ENCODE measurements around the gene NR4A1. TPM values are rescaled to one million over a fixed set of nuclear protein-coding genes. Genes with fewer than 3 reads are reported as not detected.

NR4A1 gene
- polyA plus RNA-seq, 1 of the 3 experiments (the other 2 are of a cell fraction), result 120 TPM

DNA sequence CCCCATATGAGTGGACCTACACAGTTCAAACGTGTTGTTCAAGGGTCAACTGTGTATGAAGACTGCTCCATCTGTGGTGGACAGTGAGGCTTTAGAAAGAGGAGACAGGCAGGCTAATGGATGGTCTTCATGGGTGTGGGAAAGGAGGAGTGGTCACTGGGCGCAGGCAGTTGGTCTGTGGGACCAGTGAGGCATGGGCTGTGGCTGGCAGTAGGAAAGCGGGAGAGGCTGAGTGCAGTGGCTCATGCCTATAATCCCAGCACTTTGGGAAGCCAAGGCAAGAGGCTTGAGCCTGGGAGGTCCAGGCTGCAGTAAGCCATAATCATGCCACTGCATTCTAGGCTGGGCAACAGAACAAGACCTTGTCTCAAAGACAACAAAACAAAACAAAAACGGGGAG, 2.0 kb upstream of the NR4A1 start:
- ChIA-PET CTCF (interaction anchor here (6.8 kb wide), 1 partner anchor 24 kb away, joined by 76 read pairs; no protein-coding TSS in a partner anchor), POLR2A (no interaction called here)
- Histone ChIP-seq H3K79me2 (ENCODE audit: insufficient read depth) (no peaks in the 10 kb centered on the region), H4K20me1 (ENCODE audit: insufficient read depth) (peaks cover 14% of the 10 kb centered on the region), H3F3A (replicated peaks; ENCODE audit: insufficient read depth) (peaks cover 8% of the 10 kb centered on the region), H3K4me3 (ENCODE audit: low read depth in 2 of 2, low read length in 1 of 2) (no peak overlapping the region), H3K4me1 (ENCODE audit: control insufficient read depth in 1 of 2, insufficient read depth in 2 of 2, low read depth in 1 of 2, low read length in 1 of 2) (peaks cover 8 to 12% of the 10 kb centered on the region in 2 experiments; a peak in 2 of 4 replicates), H2AFZ (ENCODE audit: low read depth) (no peak overlapping the region), H3K4me2 (no peak overlapping the region), H3K27me3 (ENCODE audit: insufficient read depth) (no peaks in the 10 kb centered on the region), H3K9ac (no peak overlapping the region), H3K9me2 (no peaks in the 10 kb centered on the region), H3K36me3 (replicated peaks in 1 of 2; ENCODE audit: control insufficient read depth in 1 of 2, insufficient read depth in 2 of 2, low read length in 1 of 2) (no peaks in the 10 kb centered on the region), H3K27ac (ENCODE audit: low read depth in 2 of 2, low read length in 1 of 2) (no peak overlapping the region), H3K9me3 (no peaks in the 10 kb centered on the region)
- no peak for TF ChIP-seq MXI1 (IDR thresholded peaks at IDR 0.05; ENCODE audit: low read depth, low read length)
- TF ChIP-seq, protein P1, sequence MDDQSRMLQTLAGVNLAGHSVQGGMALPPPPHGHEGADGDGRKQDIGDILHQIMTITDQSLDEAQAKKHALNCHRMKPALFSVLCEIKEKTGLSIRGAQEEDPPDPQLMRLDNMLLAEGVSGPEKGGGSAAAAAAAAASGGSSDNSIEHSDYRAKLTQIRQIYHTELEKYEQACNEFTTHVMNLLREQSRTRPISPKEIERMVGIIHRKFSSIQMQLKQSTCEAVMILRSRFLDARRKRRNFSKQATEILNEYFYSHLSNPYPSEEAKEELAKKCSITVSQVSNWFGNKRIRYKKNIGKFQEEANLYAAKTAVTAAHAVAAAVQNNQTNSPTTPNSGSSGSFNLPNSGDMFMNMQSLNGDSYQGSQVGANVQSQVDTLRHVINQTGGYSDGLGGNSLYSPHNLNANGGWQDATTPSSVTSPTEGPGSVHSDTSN (IDR thresholded peaks at IDR 0.05), result no peak
- TF ChIP-seq NRF1 (IDR thresholded peaks at IDR 0.05; ENCODE audit: low read depth, low read length), result no peak
- TF ChIP-seq RAD21 (IDR thresholded peaks at IDR 0.05; ENCODE audit: low read length), result no peak
- no peak for TF ChIP-seq GABPA (IDR thresholded peaks at IDR 0.05; ENCODE audit: low read depth)
- TF ChIP-seq, protein P2, sequence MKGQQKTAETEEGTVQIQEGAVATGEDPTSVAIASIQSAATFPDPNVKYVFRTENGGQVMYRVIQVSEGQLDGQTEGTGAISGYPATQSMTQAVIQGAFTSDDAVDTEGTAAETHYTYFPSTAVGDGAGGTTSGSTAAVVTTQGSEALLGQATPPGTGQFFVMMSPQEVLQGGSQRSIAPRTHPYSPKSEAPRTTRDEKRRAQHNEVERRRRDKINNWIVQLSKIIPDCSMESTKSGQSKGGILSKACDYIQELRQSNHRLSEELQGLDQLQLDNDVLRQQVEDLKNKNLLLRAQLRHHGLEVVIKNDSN (IDR thresholded peaks at IDR 0.05; ENCODE audit: borderline replicate concordance, low read depth), result no peak
- no peak for TF ChIP-seq FOSL2 (IDR thresholded peaks at IDR 0.05; ENCODE audit: borderline replicate concordance, low read depth)
- TF ChIP-seq, protein P3, sequence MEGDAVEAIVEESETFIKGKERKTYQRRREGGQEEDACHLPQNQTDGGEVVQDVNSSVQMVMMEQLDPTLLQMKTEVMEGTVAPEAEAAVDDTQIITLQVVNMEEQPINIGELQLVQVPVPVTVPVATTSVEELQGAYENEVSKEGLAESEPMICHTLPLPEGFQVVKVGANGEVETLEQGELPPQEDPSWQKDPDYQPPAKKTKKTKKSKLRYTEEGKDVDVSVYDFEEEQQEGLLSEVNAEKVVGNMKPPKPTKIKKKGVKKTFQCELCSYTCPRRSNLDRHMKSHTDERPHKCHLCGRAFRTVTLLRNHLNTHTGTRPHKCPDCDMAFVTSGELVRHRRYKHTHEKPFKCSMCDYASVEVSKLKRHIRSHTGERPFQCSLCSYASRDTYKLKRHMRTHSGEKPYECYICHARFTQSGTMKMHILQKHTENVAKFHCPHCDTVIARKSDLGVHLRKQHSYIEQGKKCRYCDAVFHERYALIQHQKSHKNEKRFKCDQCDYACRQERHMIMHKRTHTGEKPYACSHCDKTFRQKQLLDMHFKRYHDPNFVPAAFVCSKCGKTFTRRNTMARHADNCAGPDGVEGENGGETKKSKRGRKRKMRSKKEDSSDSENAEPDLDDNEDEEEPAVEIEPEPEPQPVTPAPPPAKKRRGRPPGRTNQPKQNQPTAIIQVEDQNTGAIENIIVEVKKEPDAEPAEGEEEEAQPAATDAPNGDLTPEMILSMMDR (IDR thresholded peaks at IDR 0.05), result no peak
- no peak for TF ChIP-seq MEF2A (IDR thresholded peaks at IDR 0.05; ENCODE audit: borderline replicate concordance, low read depth)
- TF ChIP-seq RCOR1 (IDR thresholded peaks at IDR 0.05; ENCODE audit: low read length), result no peak
- no peak for TF ChIP-seq CHD2 (IDR thresholded peaks at IDR 0.05; ENCODE audit: low read length, partially characterized antibody)
- no peak for TF ChIP-seq NFIC (IDR thresholded peaks at IDR 0.05; ENCODE audit: borderline replicate concordance)
- no peak for TF ChIP-seq TEAD4 (IDR thresholded peaks at IDR 0.05; ENCODE audit: borderline replicate concordance, insufficient read depth)
- TF ChIP-seq, protein P4, sequence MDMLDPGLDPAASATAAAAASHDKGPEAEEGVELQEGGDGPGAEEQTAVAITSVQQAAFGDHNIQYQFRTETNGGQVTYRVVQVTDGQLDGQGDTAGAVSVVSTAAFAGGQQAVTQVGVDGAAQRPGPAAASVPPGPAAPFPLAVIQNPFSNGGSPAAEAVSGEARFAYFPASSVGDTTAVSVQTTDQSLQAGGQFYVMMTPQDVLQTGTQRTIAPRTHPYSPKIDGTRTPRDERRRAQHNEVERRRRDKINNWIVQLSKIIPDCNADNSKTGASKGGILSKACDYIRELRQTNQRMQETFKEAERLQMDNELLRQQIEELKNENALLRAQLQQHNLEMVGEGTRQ (IDR thresholded peaks at IDR 0.05; ENCODE audit: borderline replicate concordance, low read depth, low read length), result no peak
- TF ChIP-seq, protein P5, sequence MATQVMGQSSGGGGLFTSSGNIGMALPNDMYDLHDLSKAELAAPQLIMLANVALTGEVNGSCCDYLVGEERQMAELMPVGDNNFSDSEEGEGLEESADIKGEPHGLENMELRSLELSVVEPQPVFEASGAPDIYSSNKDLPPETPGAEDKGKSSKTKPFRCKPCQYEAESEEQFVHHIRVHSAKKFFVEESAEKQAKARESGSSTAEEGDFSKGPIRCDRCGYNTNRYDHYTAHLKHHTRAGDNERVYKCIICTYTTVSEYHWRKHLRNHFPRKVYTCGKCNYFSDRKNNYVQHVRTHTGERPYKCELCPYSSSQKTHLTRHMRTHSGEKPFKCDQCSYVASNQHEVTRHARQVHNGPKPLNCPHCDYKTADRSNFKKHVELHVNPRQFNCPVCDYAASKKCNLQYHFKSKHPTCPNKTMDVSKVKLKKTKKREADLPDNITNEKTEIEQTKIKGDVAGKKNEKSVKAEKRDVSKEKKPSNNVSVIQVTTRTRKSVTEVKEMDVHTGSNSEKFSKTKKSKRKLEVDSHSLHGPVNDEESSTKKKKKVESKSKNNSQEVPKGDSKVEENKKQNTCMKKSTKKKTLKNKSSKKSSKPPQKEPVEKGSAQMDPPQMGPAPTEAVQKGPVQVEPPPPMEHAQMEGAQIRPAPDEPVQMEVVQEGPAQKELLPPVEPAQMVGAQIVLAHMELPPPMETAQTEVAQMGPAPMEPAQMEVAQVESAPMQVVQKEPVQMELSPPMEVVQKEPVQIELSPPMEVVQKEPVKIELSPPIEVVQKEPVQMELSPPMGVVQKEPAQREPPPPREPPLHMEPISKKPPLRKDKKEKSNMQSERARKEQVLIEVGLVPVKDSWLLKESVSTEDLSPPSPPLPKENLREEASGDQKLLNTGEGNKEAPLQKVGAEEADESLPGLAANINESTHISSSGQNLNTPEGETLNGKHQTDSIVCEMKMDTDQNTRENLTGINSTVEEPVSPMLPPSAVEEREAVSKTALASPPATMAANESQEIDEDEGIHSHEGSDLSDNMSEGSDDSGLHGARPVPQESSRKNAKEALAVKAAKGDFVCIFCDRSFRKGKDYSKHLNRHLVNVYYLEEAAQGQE (IDR thresholded peaks at IDR 0.05; ENCODE audit: low read depth, low read length), result no peak
- TF ChIP-seq GATA2 (CRISPR knock-in tag; IDR thresholded peaks at IDR 0.05), result no peak
- TF ChIP-seq RXRA (IDR thresholded peaks at IDR 0.05; ENCODE audit: borderline replicate concordance, low read depth), result no peak
- TF ChIP-seq, protein P6, sequence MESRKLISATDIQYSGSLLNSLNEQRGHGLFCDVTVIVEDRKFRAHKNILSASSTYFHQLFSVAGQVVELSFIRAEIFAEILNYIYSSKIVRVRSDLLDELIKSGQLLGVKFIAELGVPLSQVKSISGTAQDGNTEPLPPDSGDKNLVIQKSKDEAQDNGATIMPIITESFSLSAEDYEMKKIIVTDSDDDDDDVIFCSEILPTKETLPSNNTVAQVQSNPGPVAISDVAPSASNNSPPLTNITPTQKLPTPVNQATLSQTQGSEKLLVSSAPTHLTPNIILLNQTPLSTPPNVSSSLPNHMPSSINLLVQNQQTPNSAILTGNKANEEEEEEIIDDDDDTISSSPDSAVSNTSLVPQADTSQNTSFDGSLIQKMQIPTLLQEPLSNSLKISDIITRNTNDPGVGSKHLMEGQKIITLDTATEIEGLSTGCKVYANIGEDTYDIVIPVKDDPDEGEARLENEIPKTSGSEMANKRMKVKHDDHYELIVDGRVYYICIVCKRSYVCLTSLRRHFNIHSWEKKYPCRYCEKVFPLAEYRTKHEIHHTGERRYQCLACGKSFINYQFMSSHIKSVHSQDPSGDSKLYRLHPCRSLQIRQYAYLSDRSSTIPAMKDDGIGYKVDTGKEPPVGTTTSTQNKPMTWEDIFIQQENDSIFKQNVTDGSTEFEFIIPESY (IDR thresholded peaks at IDR 0.05; ENCODE audit: borderline replicate concordance, low read depth), result no peak
- no peak for DNase-seq
- 92% methylated on average over 4 of the region's 4 CpGs for WGBS (ENCODE audit: low lambda C conversion rate)

Measured in SK-N-SH (cell line).